Measurements from ENCODE around the gene KBTBD7. TPM values are rescaled to one million over a fixed set of nuclear protein-coding genes. Genes with fewer than 3 reads are reported as not detected.

The KBTBD7 gene
- total and polyA plus RNA-seq, 8 donors, result 1.3 to 18.7 (median 3.6) TPM

DNA sequence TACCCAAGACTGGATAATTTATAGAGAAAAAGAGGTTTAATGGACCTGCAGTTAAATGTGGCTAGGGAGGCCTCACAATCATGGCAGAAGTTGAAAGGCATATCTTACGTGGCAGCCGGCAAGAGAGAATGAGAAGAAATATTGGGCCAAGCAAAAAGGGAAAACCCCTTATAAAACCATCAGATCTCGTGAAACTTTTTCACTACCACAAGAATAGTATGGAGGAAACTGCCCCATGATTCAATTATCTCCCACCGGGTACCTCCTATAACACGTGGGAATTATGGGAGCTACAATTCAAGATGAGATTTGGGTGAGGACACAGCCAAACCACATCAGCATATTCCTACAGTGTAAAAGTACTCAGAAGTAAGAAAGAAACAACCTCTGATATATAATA is 4.7 kb upstream of the KBTBD7 start:
- Histone ChIP-seq H3K4me3 (no peak overlapping the region), H3K9me3 (no peaks in the 10 kb centered on the region), H3K27ac (no peak overlapping the region), H3K27me3 (no peaks in the 10 kb centered on the region), H3K4me1 (peaks cover 0 to 4% (median 0%) of the 10 kb centered on the region in 4 donors), H3K36me3 (no peaks in the 10 kb centered on the region)
- intact Hi-C loops (cut with DNase I; ENCODE audit: low total_unique reads), result no loop called here
- 65 to 79% (median 77%) methylated on average over 5 of the region's 5 CpGs for WGBS, 5 donors
- DNase-seq, result no peak
- no peak for TF ChIP-seq EP300 (IDR thresholded peaks at IDR 0.05)
- no peak for TF ChIP-seq POLR2A (IDR thresholded peaks at IDR 0.05)
- no peak for TF ChIP-seq POLR2AphosphoS5 (IDR thresholded peaks at IDR 0.05)
- TF ChIP-seq, protein P1, sequence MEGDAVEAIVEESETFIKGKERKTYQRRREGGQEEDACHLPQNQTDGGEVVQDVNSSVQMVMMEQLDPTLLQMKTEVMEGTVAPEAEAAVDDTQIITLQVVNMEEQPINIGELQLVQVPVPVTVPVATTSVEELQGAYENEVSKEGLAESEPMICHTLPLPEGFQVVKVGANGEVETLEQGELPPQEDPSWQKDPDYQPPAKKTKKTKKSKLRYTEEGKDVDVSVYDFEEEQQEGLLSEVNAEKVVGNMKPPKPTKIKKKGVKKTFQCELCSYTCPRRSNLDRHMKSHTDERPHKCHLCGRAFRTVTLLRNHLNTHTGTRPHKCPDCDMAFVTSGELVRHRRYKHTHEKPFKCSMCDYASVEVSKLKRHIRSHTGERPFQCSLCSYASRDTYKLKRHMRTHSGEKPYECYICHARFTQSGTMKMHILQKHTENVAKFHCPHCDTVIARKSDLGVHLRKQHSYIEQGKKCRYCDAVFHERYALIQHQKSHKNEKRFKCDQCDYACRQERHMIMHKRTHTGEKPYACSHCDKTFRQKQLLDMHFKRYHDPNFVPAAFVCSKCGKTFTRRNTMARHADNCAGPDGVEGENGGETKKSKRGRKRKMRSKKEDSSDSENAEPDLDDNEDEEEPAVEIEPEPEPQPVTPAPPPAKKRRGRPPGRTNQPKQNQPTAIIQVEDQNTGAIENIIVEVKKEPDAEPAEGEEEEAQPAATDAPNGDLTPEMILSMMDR (IDR thresholded peaks at IDR 0.05), result no peak

DNA sequence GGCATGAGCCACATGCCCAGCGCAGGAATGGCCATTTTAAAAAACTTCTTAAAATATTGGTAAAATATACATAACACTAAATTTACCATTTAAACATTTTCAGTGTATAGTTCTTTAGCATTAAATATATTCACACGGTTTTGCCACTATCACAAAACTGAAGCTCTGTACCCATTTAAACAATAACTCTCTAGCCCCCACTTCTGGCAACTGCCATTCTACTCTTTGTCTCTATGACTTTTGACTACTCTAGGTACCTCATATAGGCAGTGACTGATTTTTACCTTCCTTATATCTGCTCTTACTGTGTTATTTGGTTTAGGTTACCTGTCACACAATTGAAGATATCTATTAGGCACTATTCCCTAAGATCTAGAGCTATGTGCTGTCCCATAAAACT is 2.3 kb upstream of the KBTBD7 start:
- Histone ChIP-seq H3K36me3 (no peaks in the 10 kb centered on the region), H3K27me3 (no peaks in the 10 kb centered on the region), H3K27ac (no peak overlapping the region), H3K9me3 (no peaks in the 10 kb centered on the region), H3K4me3 (no peak overlapping the region), H3K4me1 (peaks cover 9 to 26% (median 20%) of the 10 kb centered on the region in 4 donors)
- DNase-seq, result no peak
- TF ChIP-seq EP300 (IDR thresholded peaks at IDR 0.05) (no peak), POLR2AphosphoS5 (IDR thresholded peaks at IDR 0.05) (no peak), POLR2A (IDR thresholded peaks at IDR 0.05) (no peak)
- TF ChIP-seq, protein P1 (IDR thresholded peaks at IDR 0.05), result no peak
- intact Hi-C loops (cut with DNase I; ENCODE audit: low total_unique reads), result no loop called here
- WGBS, 5 donors, result 66 to 73% (median 70%) methylated on average over 2 of the region's 2 CpGs

DNA sequence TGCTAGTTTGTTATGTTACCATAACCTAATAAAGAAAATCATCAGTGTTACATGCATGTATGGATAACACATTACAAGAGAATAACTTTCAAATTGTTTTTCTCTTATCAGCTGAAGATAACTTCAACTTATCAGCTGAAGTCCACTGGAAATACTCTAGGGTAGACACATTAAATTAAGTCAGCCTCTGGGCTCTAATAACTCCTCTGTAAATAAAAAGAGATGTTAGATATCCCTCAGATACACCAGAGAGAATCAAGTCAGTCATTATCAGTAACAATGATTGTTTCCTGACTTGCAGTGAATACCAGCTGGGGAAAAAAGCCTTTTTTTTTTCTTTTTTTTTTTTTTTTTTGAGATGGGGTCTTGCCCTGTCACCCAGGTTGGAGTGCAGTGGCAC is 1.6 kb upstream of the KBTBD7 start:
- Histone ChIP-seq H3K4me1 (peaks cover 9 to 29% (median 21%) of the 10 kb centered on the region in 4 donors), H3K4me3 (no peak overlapping the region), H3K36me3 (no peaks in the 10 kb centered on the region), H3K27ac (no peak overlapping the region), H3K27me3 (no peaks in the 10 kb centered on the region), H3K9me3 (no peaks in the 10 kb centered on the region)
- intact Hi-C loops (cut with DNase I; ENCODE audit: low total_unique reads), result no loop called here
- DNase-seq, result no peak
- no peak for TF ChIP-seq EP300 (IDR thresholded peaks at IDR 0.05)
- TF ChIP-seq POLR2AphosphoS5 (IDR thresholded peaks at IDR 0.05), result no peak
- no peak for TF ChIP-seq POLR2A (IDR thresholded peaks at IDR 0.05)
- TF ChIP-seq, protein P1 (IDR thresholded peaks at IDR 0.05), result no peak

DNA sequence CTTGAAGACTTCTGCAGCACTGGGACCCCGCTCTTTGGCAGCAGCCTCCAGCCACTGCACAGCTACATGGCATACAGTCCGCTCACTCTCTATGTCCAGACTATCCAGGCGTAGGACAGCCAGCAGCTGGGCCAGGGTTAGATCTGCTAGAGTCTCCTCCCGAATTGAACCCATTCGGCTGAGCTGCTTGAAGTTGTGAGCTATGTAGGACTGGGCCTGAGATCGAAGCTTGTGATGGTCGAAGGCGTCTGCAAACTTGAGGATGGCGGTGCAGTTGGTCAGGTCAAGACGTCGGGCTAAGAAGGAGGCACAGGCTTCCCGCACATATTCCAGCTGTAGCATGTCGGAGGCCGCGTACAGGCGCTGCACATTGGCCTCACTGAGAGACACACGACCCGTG is 900 bp downstream of the KBTBD7 start:
- peak overlapping the region in 2 of 5 donors; percentile 85 to 89 for H3K27ac ChIP-seq
- 91 to 98% (median 95%) methylated on average over 17 to 18 of the region's 18 CpGs for WGBS, 5 donors
- no peak for DNase-seq
- no peaks in the 10 kb centered on the region for H3K36me3 ChIP-seq
- H3K27me3 ChIP-seq, result no peaks in the 10 kb centered on the region
- intact Hi-C loops (cut with DNase I; ENCODE audit: low total_unique reads), result loop anchor here (5.0 kb wide), 1 partner anchor 56 kb away; no protein-coding TSS in a partner anchor
- peaks cover 9 to 38% (median 25%) of the 10 kb centered on the region in 4 donors for H3K4me1 ChIP-seq
- H3K4me3 ChIP-seq, result peak overlapping the region; percentile 70 to 79 (median 74)
- no peaks in the 10 kb centered on the region for H3K9me3 ChIP-seq
- TF ChIP-seq EP300 (IDR thresholded peaks at IDR 0.05) (no peak), POLR2AphosphoS5 (IDR thresholded peaks at IDR 0.05) (no peak), POLR2A (IDR thresholded peaks at IDR 0.05) (no peak)
- TF ChIP-seq, protein P1 (IDR thresholded peaks at IDR 0.05), result no peak

Measured in stomach (tissue), 9 donors.